Suprapubic skin (tissue), 4 donors: ENCODE measurements around the gene CLEC4M.

Experiments
- CTCF ChIP-seq, 2 donors: fragments of 200-600 bp in 1 of 2; fragments of 450-650 bp in 1 of 2; sonication (generic) in 1 of 2; IDR thresholded peaks; one replicate each; pipeline ENCODE4 v1.5.1; 2016 to 2019; ENCODE audit warnings: antibody characterized with exemption in 2 of 2, mild to moderate bottlenecking in 1 of 2, moderate library complexity in 1 of 2
- POLR2A ChIP-seq, 2 donors: fragments of 450-650 bp; IDR thresholded peaks; one replicate each; pipeline ENCODE4 v1.6.1; 2017; ENCODE audit warnings: antibody characterized with exemption in 2 of 2, mild to moderate bottlenecking in 2 of 2, moderate library complexity in 2 of 2
- POLR2AphosphoS5 ChIP-seq, 3 donors: sonication (generic); formaldehyde crosslinking; IDR thresholded peaks; one replicate each; pipeline ENCODE4 v1.6.1; 2017; ENCODE audit warnings: antibody characterized with exemption in 3 of 3

- no peak for TF ChIP-seq POLR2AphosphoS5 (IDR thresholded peaks at IDR 0.05)
- TF ChIP-seq CTCF (IDR thresholded peaks at IDR 0.05): no peak
- no peak for TF ChIP-seq POLR2A (IDR thresholded peaks at IDR 0.05)
Measured at GRCh38 chr19:7740682-7741054, 22.4 kb upstream of the CLEC4M start.
